Hypothalamus (tissue), 51 donors: ENCODE measurements around the gene SCART1.
"Not testable (repeated sequence)": the region's sequence is repeated elsewhere in the genome, so short reads cannot be mapped to it uniquely, and the experiment has no call there.

Source experiments
- DNase-seq, 51 donors: peaks; one replicate each; lab custom pipeline; 2025; lab: John Stamatoyannopoulos, UW

SCART1 gene

GRCh38 chr10:133453516-133454203 is at the start of gene SCART1:
Gene SCART1 (plus strand): TSS chr10:133453945. CDS start chr10:133453998, 53 bp downstream.
- DNase-seq = no peak

GRCh38 chr10:133405272-133405671 is 48.5 kb upstream of the SCART1 start:
- DNase-seq = no peak

DNA sequence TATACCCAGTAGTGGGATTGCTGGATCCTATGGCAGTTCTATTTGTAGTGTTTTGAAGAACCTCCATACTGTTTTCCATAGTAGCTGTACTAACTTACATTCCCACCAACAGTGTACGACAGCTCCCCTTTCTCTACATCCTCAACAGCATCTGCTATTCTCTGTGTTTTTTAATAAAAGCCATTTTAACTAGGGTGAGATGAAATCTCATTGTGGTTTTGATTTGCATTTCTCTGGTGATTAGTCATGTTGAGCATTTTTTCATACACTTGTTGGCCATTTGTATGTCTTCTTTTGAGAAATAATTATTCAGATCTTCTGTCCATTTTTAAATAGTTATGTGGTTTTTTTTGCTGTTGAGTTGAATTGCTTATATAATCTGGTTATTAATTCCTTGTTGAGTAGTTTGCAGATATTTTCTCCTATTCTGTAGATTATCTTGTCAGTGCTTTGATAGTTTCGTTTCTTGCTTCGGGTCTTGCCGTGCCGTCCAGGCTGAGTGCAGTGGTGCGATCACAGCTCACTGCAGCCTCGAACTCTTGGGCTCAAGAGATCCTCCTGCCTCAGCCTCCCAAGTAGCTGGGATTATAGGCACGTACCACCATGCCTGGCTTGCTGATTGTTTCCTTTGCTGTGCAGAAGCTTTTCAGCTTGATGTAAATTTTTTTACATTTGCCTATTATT is 47.8 kb upstream of the SCART1 start:
- no peak for DNase-seq

GRCh38 chr10:133411523-133412380 is 42.0 kb upstream of the SCART1 start:
- no peak for DNase-seq

DNA sequence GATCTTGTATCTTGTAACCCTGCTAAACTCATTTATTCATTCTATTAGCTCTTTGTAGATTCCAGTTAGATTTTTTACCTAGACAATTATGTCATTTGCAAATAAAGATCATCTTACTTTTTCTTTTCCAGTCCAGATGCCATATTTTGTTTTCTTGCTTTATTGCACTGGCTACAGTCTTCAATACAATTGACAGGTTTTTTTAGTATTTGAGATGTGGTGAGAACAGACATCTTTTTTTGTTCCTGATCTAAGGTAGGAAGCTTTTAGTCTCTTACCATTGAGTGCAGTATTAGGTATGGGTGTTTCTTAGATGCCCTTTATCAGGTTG is 41.4 kb upstream of the SCART1 start:
- DNase-seq = no peak

GRCh38 chr10:133414401-133414800 is 39.3 kb upstream of the SCART1 start:
- DNase-seq = not testable (repeated sequence)

GRCh38 chr10:133415752-133416151 is 38.0 kb upstream of the SCART1 start:
- DNase-seq = no peak

GRCh38 chr10:133418289-133418993 is 35.3 kb upstream of the SCART1 start:
- DNase-seq = no peak

- no peak for DNase-seq
Measured at GRCh38 chr10:133419211-133419950, 34.4 kb upstream of the SCART1 start.

DNA sequence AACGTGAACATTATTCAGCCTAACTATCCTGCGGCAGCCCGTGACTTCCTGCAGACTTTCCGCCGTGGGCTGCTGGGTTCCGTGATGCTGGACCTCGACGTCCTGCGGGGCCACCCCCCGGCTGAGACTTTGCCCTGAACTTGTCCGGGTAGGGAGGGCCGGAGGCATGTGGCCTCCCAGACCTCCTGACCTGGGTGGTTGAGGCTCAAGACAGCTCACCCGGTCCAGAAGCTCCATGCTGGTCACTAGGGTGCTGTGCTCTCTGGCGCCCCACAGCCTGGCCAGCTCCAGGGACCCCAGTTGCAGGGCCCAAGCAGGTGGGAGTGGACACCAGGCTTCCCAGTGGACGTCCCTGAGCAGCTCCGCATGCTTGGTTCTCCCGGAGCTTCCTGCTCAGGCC is 33.7 kb upstream of the SCART1 start:
- DNase-seq = no peak

- DNase-seq = no peak
Measured at GRCh38 chr10:133420579-133420978, 33.2 kb upstream of the SCART1 start.

- DNase-seq = no peak
Measured at GRCh38 chr10:133421336-133422222, 32.2 kb upstream of the SCART1 start.

- DNase-seq = no peak
Measured at GRCh38 chr10:133422223-133422806, 31.4 kb upstream of the SCART1 start.

- DNase-seq = peak in 3 of 51 donors; percentile 9 to 24 (median 21)
Measured at GRCh38 chr10:133422807-133423771, 30.7 kb upstream of the SCART1 start.

GRCh38 chr10:133424102-133424501 is 29.6 kb upstream of the SCART1 start:
- DNase-seq = not testable (repeated sequence)

DNA sequence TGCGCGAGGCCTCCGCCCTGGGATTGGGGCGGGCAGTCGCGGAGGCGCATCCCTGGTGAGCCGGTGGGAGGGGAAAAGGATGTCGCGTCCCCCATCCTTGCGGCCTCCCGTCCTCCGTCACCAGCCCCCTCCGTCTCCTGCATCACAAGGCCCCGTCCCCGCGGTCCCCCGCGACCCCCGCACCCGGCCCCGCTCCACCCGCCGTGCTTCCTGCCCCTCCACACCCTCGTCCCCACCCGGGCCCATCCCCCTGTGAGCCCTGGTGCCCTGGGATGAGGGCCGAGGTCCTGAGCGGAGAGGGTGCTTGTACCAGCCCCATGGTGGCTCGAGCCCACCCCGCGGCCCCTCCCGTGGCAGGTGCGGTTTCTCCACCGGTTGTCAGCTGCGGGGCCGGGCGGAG is 29.1 kb upstream of the SCART1 start, which contains the start of gene SPRN:
SPRN (minus strand) TSS at position 25 of the 400 bp plus-strand sequence. CDS start 944 bp downstream, outside the sequence.
- not testable (repeated sequence) for DNase-seq

DNA sequence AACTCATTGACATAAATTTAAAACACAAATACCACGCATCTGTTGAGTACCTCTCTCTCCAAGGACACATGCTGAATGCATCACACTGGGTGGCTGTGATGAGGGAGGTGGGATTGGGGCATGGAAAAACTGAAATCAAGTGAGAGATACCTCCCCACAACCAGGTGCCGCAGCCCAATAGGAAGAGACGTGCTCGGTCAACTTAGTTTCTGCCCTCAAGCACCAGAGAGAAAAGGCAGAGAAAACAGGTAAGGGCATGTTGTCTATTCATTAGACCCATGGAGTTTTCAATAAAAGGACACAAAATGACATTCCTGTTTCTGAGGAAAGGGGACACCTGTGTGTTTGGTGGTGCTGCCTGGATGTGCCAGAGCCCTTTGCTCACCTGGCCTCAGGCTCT is 24.2 kb upstream of the SCART1 start:
- not testable (repeated sequence) for DNase-seq
